DMS153 treated with DMSO at 0.1 percent for 48 hours (cell line): ENCODE measurements around the gene RTP3.
"Not testable (repeated sequence)": the region's sequence is repeated elsewhere in the genome, so short reads cannot be mapped to it uniquely, and the experiment has no call there.

Source experiments
- DNase-seq: peaks from one replicate; lab custom pipeline; 2025; ENCODE audit not compliant: unreplicated experiment; lab: John Stamatoyannopoulos, UW

Gene RTP3

GRCh38 chr3:46517016-46517783, 19.4 kb downstream of the RTP3 start:
- DNase-seq: no peak

- DNase-seq: no peak
Measured at GRCh38 chr3:46517784-46518181, 20.0 kb downstream of the RTP3 start.

- DNase-seq: no peak
Measured at GRCh38 chr3:46519952-46520351, 22.2 kb downstream of the RTP3 start.

GRCh38 chr3:46520531-46520930, 22.8 kb downstream of the RTP3 start:
- DNase-seq: no peak

GRCh38 chr3:46521096-46521495, 23.3 kb downstream of the RTP3 start:
- DNase-seq: no peak

- DNase-seq: not testable (repeated sequence)
Measured at GRCh38 chr3:46522201-46522600, 24.4 kb downstream of the RTP3 start.

- DNase-seq: no peak
Measured at GRCh38 chr3:46523556-46523955, 25.8 kb downstream of the RTP3 start.

- no peak for DNase-seq
Measured at GRCh38 chr3:46524008-46524407, 26.2 kb downstream of the RTP3 start.

GRCh38 chr3:46524832-46525231, 27.1 kb downstream of the RTP3 start:
- DNase-seq: no peak

GRCh38 chr3:46527239-46527638, 29.5 kb downstream of the RTP3 start:
- no peak for DNase-seq

GRCh38 chr3:46533091-46533490, 35.3 kb downstream of the RTP3 start:
- no peak for DNase-seq

GRCh38 chr3:46535746-46536145, 38.0 kb downstream of the RTP3 start:
- DNase-seq: no peak

- DNase-seq: no peak
Measured at GRCh38 chr3:46536758-46537157, 39.0 kb downstream of the RTP3 start.

GRCh38 chr3:46537316-46537715, 39.5 kb downstream of the RTP3 start:
- no peak for DNase-seq

- no peak for DNase-seq
Measured at GRCh38 chr3:46537779-46538178, 40.0 kb downstream of the RTP3 start.

GRCh38 chr3:46538425-46538802, 40.6 kb downstream of the RTP3 start:
- DNase-seq: not testable (repeated sequence)

- no peak for DNase-seq
Measured at GRCh38 chr3:46538803-46539442, 41.1 kb downstream of the RTP3 start.

GRCh38 chr3:46539443-46540005, 41.7 kb downstream of the RTP3 start:
- DNase-seq: no peak

GRCh38 chr3:46540550-46540949, 42.8 kb downstream of the RTP3 start:
- DNase-seq: no peak

GRCh38 chr3:46541835-46542234, 44.1 kb downstream of the RTP3 start:
- DNase-seq: no peak

- DNase-seq: no peak
Measured at GRCh38 chr3:46542344-46542743, 44.6 kb downstream of the RTP3 start.

- no peak for DNase-seq
Measured at GRCh38 chr3:46542801-46543201, 45.0 kb downstream of the RTP3 start.
